ENCODE results near the gene WWOX.

WWOX gene

GRCh38 chr16:78235168-78235800 is 135.8 kb downstream of the WWOX start:
- peak; percentile 50 for DNase-seq

- no peak for DNase-seq
Measured at GRCh38 chr16:78235876-78236275, 136.4 kb downstream of the WWOX start.

- no peak for DNase-seq
Measured at GRCh38 chr16:78237841-78238240, 138.4 kb downstream of the WWOX start.

GRCh38 chr16:78240459-78241222 is 141.2 kb downstream of the WWOX start:
- DNase-seq: no peak

GRCh38 chr16:78242239-78242630 is 142.8 kb downstream of the WWOX start:
- DNase-seq: no peak

- DNase-seq: no peak
Measured at GRCh38 chr16:78244131-78244895, 144.9 kb downstream of the WWOX start.

GRCh38 chr16:78246559-78246958 is 147.1 kb downstream of the WWOX start:
- DNase-seq: no peak

- DNase-seq: no peak
Measured at GRCh38 chr16:78249056-78249455, 149.6 kb downstream of the WWOX start.

- DNase-seq: no peak
Measured at GRCh38 chr16:78249832-78250231, 150.4 kb downstream of the WWOX start.

- no peak for DNase-seq
Measured at GRCh38 chr16:78251115-78251514, 151.7 kb downstream of the WWOX start.

- no peak for DNase-seq
Measured at GRCh38 chr16:78252757-78253156, 153.3 kb downstream of the WWOX start.

GRCh38 chr16:78254841-78255240 is 155.4 kb downstream of the WWOX start:
- DNase-seq: no peak

GRCh38 chr16:78256686-78257375 is 157.4 kb downstream of the WWOX start:
- DNase-seq: no peak

- DNase-seq: no peak
Measured at GRCh38 chr16:78257376-78257728, 157.9 kb downstream of the WWOX start.

- no peak for DNase-seq
Measured at GRCh38 chr16:78258375-78259065, 159.1 kb downstream of the WWOX start.

- DNase-seq: no peak
Measured at GRCh38 chr16:78259873-78260272, 160.4 kb downstream of the WWOX start.

- DNase-seq: no peak
Measured at GRCh38 chr16:78264642-78265041, 165.2 kb downstream of the WWOX start.

GRCh38 chr16:78269256-78269655 is 169.8 kb downstream of the WWOX start:
- DNase-seq: no peak

- DNase-seq: no peak
Measured at GRCh38 chr16:78271981-78272380, 172.5 kb downstream of the WWOX start.

GRCh38 chr16:78274771-78275170 is 175.3 kb downstream of the WWOX start:
- DNase-seq: no peak

GRCh38 chr16:78275420-78275819 is 176.0 kb downstream of the WWOX start:
- DNase-seq: no peak

GRCh38 chr16:78277321-78278055 is 178.0 kb downstream of the WWOX start:
- no peak for DNase-seq

Measured in CD4-positive, alpha-beta T cell treated with Interferon gamma for 1 hour (primary cell).